H1 (cell line): Measurements from ENCODE around the gene PLXNA4.

ENCODE experiments used
- FOSL1 ChIP-seq: IDR thresholded peaks from 2 replicates; pipeline ENCODE4 v1.6.1; 2011; ENCODE audit warnings: mild to moderate bottlenecking, low read depth, low read length, moderate library complexity; ENCODE audit not compliant: insufficient read depth
- YY1 ChIP-seq: IDR thresholded peaks from 2 replicates; pipeline ENCODE4 v1.6.1; 2011; ENCODE audit warnings: low read depth, mild to moderate bottlenecking, low read length

GRCh38 chr7:132463922-132464321, 112.3 kb downstream of the PLXNA4 start:
- no peak for TF ChIP-seq FOSL1
- TF ChIP-seq YY1 = no peak
